Erythroblast (primary cell): ENCODE results near the gene BAIAP3.

Source experiments
- GATA1 ChIP-seq: IDR thresholded peaks from 2 replicates; pipeline ENCODE4 v1.6.1; 2011; ENCODE audit warnings: low read depth, mild to moderate bottlenecking, control low read depth, low read length, moderate library complexity
- POLR2A ChIP-seq: IDR thresholded peaks from 2 replicates; pipeline ENCODE4 v1.6.1; 2011; ENCODE audit warnings: mild to moderate bottlenecking, low read length

DNA sequence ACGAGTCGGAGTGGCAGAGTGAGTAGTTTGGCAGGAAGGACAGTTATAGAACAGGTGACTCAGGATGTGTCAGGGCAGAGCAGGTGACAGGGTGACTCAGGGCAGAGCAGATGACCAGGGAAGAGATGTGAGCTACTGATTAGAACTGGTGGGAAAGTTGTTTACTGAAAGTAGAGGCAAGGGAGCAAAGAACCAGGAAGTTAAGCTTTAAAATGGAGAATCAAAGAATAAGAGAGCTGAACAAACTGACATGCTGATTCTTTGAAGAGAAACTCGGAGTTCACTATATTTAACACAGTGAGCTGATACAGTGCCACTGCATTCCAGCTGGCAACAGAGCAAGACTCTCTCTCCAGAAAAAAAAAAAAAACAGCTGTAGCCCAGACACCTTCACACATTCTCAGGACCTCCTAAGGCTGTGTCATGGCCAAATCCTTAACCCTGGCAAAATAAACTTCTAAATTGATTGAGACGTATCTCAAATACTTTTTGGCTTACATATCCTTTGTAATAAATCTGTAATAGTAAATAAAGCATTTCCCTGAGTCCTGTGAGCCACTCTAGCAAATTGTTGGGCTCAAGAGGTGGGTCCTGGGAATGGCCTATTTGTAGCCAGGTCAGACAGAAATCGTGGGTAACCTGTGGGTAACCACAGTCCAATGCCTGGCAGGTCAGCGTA is 36.3 kb upstream of the BAIAP3 start:
- TF ChIP-seq POLR2A, result no peak
- TF ChIP-seq GATA1, result no peak
